ENCODE results near the gene CELSR1. TPM values are rescaled to one million over a fixed set of nuclear protein-coding genes. Genes with fewer than 3 reads are reported as not detected.

The CELSR1 gene
- total RNA-seq, 1 donor from 2014 or later = 5.1 TPM

DNA sequence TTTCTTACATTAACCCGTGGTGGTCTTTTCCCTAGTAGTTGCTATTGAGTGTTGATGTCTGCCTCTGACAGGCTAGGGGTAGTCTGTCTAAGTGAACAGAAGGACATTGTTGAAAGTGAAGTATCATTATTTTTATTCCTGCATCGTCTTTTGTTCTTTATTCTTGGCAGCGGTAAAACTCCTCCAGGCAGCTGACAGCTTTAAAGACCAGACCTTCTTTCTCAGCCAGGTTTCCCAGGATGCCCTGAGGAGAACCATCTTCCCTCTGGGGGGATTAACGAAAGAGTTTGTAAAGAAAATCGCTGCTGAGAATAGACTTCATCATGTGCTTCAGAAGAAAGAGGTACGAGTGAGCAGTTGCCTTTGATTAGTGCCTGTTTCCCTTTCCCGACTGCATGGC is 187.3 kb downstream of the CELSR1 start:
- TF ChIP-seq, protein P1, sequence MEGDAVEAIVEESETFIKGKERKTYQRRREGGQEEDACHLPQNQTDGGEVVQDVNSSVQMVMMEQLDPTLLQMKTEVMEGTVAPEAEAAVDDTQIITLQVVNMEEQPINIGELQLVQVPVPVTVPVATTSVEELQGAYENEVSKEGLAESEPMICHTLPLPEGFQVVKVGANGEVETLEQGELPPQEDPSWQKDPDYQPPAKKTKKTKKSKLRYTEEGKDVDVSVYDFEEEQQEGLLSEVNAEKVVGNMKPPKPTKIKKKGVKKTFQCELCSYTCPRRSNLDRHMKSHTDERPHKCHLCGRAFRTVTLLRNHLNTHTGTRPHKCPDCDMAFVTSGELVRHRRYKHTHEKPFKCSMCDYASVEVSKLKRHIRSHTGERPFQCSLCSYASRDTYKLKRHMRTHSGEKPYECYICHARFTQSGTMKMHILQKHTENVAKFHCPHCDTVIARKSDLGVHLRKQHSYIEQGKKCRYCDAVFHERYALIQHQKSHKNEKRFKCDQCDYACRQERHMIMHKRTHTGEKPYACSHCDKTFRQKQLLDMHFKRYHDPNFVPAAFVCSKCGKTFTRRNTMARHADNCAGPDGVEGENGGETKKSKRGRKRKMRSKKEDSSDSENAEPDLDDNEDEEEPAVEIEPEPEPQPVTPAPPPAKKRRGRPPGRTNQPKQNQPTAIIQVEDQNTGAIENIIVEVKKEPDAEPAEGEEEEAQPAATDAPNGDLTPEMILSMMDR (conservative IDR thresholded peaks at IDR 0.05) = no peak
- no peak overlapping the region for H3K27ac Mint-ChIP-seq (ENCODE audit: unreplicated experiment)
- H3K9me3 Mint-ChIP-seq = no peaks in the 10 kb centered on the region
- no peak for DNase-seq (ENCODE audit: low read depth, low spot score)
- H3K4me1 Mint-ChIP-seq = no peaks in the 10 kb centered on the region
- H3K27me3 Mint-ChIP-seq (ENCODE audit: low read depth) = no peaks in the 10 kb centered on the region
- peaks cover 2% of the 10 kb centered on the region for H3K36me3 Mint-ChIP-seq (ENCODE audit: low read depth)
- H3K4me3 Mint-ChIP-seq = no peak overlapping the region

DNA sequence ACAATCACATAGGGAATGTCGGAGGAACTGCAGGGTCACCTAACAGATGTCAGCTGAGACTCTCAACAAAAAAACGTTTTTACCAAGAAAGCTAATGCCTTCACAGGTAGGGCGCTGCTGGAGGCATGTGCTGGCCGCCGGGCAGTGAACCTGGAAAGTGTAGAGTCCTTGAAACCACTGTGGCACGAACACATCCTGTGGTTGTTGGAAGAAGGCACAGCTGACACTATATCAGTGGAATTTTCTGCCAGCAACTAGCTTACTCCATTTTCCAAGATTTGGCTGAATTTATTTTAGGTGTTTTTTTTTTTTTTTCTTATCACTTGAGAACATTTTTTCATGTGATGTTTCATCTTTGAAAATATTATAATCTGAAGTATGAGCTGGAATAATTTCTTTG is 187.7 kb downstream of the CELSR1 start:
- Mint-ChIP-seq H3K4me3 (no peak overlapping the region), H3K9me3 (no peaks in the 10 kb centered on the region), H3K27me3 (ENCODE audit: low read depth) (no peaks in the 10 kb centered on the region), H3K4me1 (no peaks in the 10 kb centered on the region), H3K36me3 (ENCODE audit: low read depth) (peaks cover 2% of the 10 kb centered on the region), H3K27ac (ENCODE audit: unreplicated experiment) (no peak overlapping the region)
- TF ChIP-seq, protein P1 (conservative IDR thresholded peaks at IDR 0.05) = no peak
- no peak for DNase-seq (ENCODE audit: low read depth, low spot score)

DNA sequence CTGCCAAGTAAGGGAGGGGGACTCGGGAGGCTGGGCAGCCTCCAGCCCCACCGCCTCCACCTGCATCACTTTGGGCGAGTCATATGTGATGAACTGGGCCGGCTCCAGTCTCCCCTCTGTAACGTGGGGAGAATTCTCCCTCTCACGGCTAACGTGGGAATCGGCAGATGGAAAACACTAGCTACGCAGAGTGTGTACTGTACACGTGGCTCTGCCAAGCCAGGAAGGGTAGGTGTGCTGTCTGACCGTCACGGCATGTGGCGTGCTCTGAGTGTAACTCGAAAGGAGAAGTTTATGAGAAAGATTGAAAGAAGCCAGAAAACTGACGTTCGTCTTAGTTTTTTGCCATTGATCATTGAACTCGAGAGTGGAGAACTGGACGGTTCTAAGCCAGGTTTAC is 188.2 kb downstream of the CELSR1 start:
- TF ChIP-seq, protein P1 (conservative IDR thresholded peaks at IDR 0.05) = no peak

DNA sequence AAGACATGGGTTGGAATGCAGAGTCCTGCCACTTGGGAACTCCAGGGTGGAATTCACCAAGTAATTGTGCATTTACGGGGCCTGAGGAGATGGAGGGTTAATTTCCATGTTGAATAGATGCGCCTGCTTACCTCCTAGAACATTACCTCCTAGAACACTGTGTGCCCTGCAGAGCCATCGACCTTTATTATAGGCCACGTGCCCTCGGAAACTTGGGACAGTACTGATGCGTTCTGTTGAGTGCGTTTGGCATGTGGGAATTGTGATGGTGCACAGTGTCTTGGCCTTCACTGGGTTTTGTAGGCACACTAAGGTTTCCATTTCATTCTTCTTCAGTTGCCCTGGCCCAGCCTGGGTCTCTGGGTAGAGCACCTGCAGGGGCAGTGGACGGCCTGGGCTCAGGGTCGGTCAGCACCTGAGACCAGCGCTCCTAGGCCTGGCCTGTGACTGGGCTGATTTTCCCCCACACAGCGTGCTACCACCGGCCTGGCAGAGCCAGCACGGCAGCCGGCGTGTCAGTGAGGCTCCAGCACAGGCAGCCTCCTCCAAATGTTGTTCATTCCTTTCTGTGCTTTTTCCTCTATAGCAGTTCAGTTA is 189.2 kb downstream of the CELSR1 start:
- no peak overlapping the region for H3K27ac Mint-ChIP-seq (ENCODE audit: unreplicated experiment)
- peaks cover 7% of the 10 kb centered on the region for H3K36me3 Mint-ChIP-seq (ENCODE audit: low read depth)
- no peaks in the 10 kb centered on the region for H3K9me3 Mint-ChIP-seq
- TF ChIP-seq, protein P1 (conservative IDR thresholded peaks at IDR 0.05) = no peak
- H3K27me3 Mint-ChIP-seq (ENCODE audit: low read depth) = no peaks in the 10 kb centered on the region
- H3K4me1 Mint-ChIP-seq = no peaks in the 10 kb centered on the region
- no peak for DNase-seq (ENCODE audit: low read depth, low spot score)
- H3K4me3 Mint-ChIP-seq = no peak overlapping the region

More for the DNA sequence above, 188.2 kb downstream of the CELSR1 start:
- H3K4me1 Mint-ChIP-seq = no peaks in the 10 kb centered on the region
- no peaks in the 10 kb centered on the region for H3K9me3 Mint-ChIP-seq
- H3K4me3 Mint-ChIP-seq = no peak overlapping the region
- H3K27ac Mint-ChIP-seq (ENCODE audit: unreplicated experiment) = no peak overlapping the region
- H3K27me3 Mint-ChIP-seq (ENCODE audit: low read depth) = no peaks in the 10 kb centered on the region
- no peak for DNase-seq (ENCODE audit: low read depth, low spot score)
- peaks cover 4% of the 10 kb centered on the region for H3K36me3 Mint-ChIP-seq (ENCODE audit: low read depth)

DNA sequence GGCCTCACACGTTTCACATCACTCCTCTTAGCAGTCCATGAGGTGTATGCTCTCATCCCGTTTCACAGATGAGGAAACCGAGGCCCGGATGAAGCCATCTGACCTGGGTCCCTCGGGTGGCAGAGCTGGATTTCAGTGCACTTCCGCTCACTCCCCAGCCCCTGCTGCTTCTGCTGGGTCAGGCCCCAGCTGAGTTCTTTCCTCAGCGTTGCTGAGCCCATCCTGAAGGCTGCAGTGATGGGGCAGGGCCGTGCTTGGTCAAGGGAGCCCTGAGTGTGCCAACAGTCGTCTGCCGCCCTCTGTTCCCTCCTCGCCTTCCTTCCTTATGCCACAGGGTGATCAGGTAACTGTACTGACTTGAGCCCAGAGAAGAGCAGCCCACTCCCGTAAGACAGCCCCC is 189.8 kb downstream of the CELSR1 start:
- Mint-ChIP-seq H3K4me1 (no peaks in the 10 kb centered on the region), H3K4me3 (no peak overlapping the region), H3K36me3 (ENCODE audit: low read depth) (peaks cover 7% of the 10 kb centered on the region), H3K27ac (ENCODE audit: unreplicated experiment) (no peak overlapping the region), H3K9me3 (no peaks in the 10 kb centered on the region), H3K27me3 (ENCODE audit: low read depth) (no peaks in the 10 kb centered on the region)
- DNase-seq (ENCODE audit: low read depth, low spot score) = no peak
- TF ChIP-seq, protein P1 (conservative IDR thresholded peaks at IDR 0.05) = no peak

Measured in neural crest cell (in vitro differentiated cells).